Cerebellar cortex (tissue), 1 donor: Measurements from ENCODE around the gene HDAC4.

Experiments used
- DNase-seq: peaks from one replicate; pipeline ENCODE4 v3.0.0-alpha.2; 2015; ENCODE audit warnings: low spot score

HDAC4 gene

GRCh38 chr2:239064891-239065290, 335.9 kb downstream of the HDAC4 start:
- DNase-seq = no peak

GRCh38 chr2:239064253-239064652, 336.6 kb downstream of the HDAC4 start:
- DNase-seq = no peak

GRCh38 chr2:239062743-239063142, 338.1 kb downstream of the HDAC4 start:
- DNase-seq = no peak

- DNase-seq = no peak
These were observed 338.8 kb downstream of the HDAC4 start for GRCh38 chr2:239061824-239062570.

- no peak for DNase-seq
These were observed 339.6 kb downstream of the HDAC4 start for GRCh38 chr2:239061121-239061666.

- no peak for DNase-seq
These were observed 340.1 kb downstream of the HDAC4 start for GRCh38 chr2:239060676-239061075.

GRCh38 chr2:239059854-239060253, 341.0 kb downstream of the HDAC4 start:
- no peak for DNase-seq

GRCh38 chr2:239058766-239059165, 342.1 kb downstream of the HDAC4 start:
- no peak for DNase-seq

GRCh38 chr2:239057533-239057932, 343.3 kb downstream of the HDAC4 start:
- DNase-seq = no peak

GRCh38 chr2:239056611-239057010, 344.2 kb downstream of the HDAC4 start:
- no peak for DNase-seq

GRCh38 chr2:239055756-239056493, 344.9 kb downstream of the HDAC4 start:
- no peak for DNase-seq

- DNase-seq = no peak
These were observed 345.9 kb downstream of the HDAC4 start for GRCh38 chr2:239054921-239055320.

GRCh38 chr2:239053801-239054503, 346.9 kb downstream of the HDAC4 start:
- DNase-seq = no peak

GRCh38 chr2:239052798-239053665, 347.8 kb downstream of the HDAC4 start:
- no peak for DNase-seq

- no peak for DNase-seq
These were observed 348.9 kb downstream of the HDAC4 start for GRCh38 chr2:239051891-239052445.

- no peak for DNase-seq
These were observed 350.6 kb downstream of the HDAC4 start for GRCh38 chr2:239050252-239050649.

GRCh38 chr2:239049421-239050251, 351.2 kb downstream of the HDAC4 start:
- DNase-seq = no peak

GRCh38 chr2:239048736-239049135, 352.1 kb downstream of the HDAC4 start:
- DNase-seq = no peak

- no peak for DNase-seq
These were observed 353.0 kb downstream of the HDAC4 start for GRCh38 chr2:239047861-239048260.

GRCh38 chr2:239047420-239047819, 353.4 kb downstream of the HDAC4 start:
- no peak for DNase-seq
